NAMALWA (cell line): ENCODE data around the gene HSBP1L1.

Experiments used
- DNase-seq: peaks from one replicate; pipeline ENCODE4 v3.0.0-alpha.2; 2015; ENCODE audit warnings: low spot score

The HSBP1L1 gene

GRCh38 chr18:79945118-79946042, 19.1 kb upstream of the HSBP1L1 start:
- no peak for DNase-seq

- DNase-seq, result no peak
Observed at GRCh38 chr18:79947054-79947755, 17.2 kb upstream of the HSBP1L1 start.

GRCh38 chr18:79947881-79948610, 16.4 kb upstream of the HSBP1L1 start:
- no peak for DNase-seq

- DNase-seq, result no peak
Observed at GRCh38 chr18:79948719-79949411, 15.6 kb upstream of the HSBP1L1 start.

- DNase-seq, result peak; percentile 76
Observed at GRCh38 chr18:79949697-79950487, 14.6 kb upstream of the HSBP1L1 start.

GRCh38 chr18:79950515-79951341, 13.7 kb upstream of the HSBP1L1 start:
- DNase-seq, result peak; percentile 52

- DNase-seq, result peak; percentile 79
Observed at GRCh38 chr18:79951545-79952455, 12.6 kb upstream of the HSBP1L1 start, which contains the start of gene SLC66A2. Gene SLC66A2 (minus strand): TSS chr18:79951653. CDS start chr18:79950926, 727 bp downstream.

GRCh38 chr18:79952456-79952995, 11.9 kb upstream of the HSBP1L1 start:
- DNase-seq, result no peak

GRCh38 chr18:79952996-79953559, 11.4 kb upstream of the HSBP1L1 start:
- DNase-seq, result no peak

GRCh38 chr18:79953971-79954651, 10.3 kb upstream of the HSBP1L1 start:
- DNase-seq, result no peak

- DNase-seq, result no peak
Observed at GRCh38 chr18:79954791-79955190, 9.7 kb upstream of the HSBP1L1 start.

GRCh38 chr18:79955302-79956075, 9.0 kb upstream of the HSBP1L1 start:
- no peak for DNase-seq

GRCh38 chr18:79956276-79956675, 8.2 kb upstream of the HSBP1L1 start:
- peak; percentile 17 for DNase-seq

GRCh38 chr18:79958981-79959380, 5.5 kb upstream of the HSBP1L1 start:
- no peak for DNase-seq

GRCh38 chr18:79960161-79960801, 4.2 kb upstream of the HSBP1L1 start:
- DNase-seq, result peak; percentile 28

- no peak for DNase-seq
Observed at GRCh38 chr18:79960921-79961526, 3.4 kb upstream of the HSBP1L1 start.
